CD4-positive, alpha-beta T cell treated with Interleukin-15 for 4 hours (primary cell): Measurements from ENCODE around the gene ZC3H13.

Experiments
- DNase-seq: peaks from one replicate; pipeline ENCODE4 v3.0.0-alpha.2; 2020; ENCODE audit warnings: low spot score

ZC3H13 gene

GRCh38 chr13:45940061-45940460, 112.5 kb downstream of the ZC3H13 start:
- DNase-seq: no peak

GRCh38 chr13:45936621-45937020, 115.9 kb downstream of the ZC3H13 start:
- DNase-seq: no peak

GRCh38 chr13:45934283-45934682, 118.3 kb downstream of the ZC3H13 start:
- no peak for DNase-seq

- no peak for DNase-seq
These were observed 119.2 kb downstream of the ZC3H13 start for GRCh38 chr13:45933203-45933908.

GRCh38 chr13:45932676-45933075, 119.9 kb downstream of the ZC3H13 start:
- no peak for DNase-seq

GRCh38 chr13:45932172-45932571, 120.4 kb downstream of the ZC3H13 start:
- no peak for DNase-seq

GRCh38 chr13:45931211-45931610, 121.3 kb downstream of the ZC3H13 start:
- DNase-seq: no peak

GRCh38 chr13:45930177-45930576, 122.4 kb downstream of the ZC3H13 start:
- no peak for DNase-seq

GRCh38 chr13:45928843-45929242, 123.7 kb downstream of the ZC3H13 start:
- DNase-seq: no peak

GRCh38 chr13:45928176-45928575, 124.4 kb downstream of the ZC3H13 start:
- no peak for DNase-seq

- no peak for DNase-seq
These were observed 125.8 kb downstream of the ZC3H13 start for GRCh38 chr13:45926741-45927140.

- DNase-seq: no peak
These were observed 127.4 kb downstream of the ZC3H13 start for GRCh38 chr13:45925151-45925550.

- no peak for DNase-seq
These were observed 131.3 kb downstream of the ZC3H13 start for GRCh38 chr13:45921162-45921736.

GRCh38 chr13:45918597-45918996, 133.9 kb downstream of the ZC3H13 start:
- no peak for DNase-seq

- DNase-seq: no peak
These were observed 135.5 kb downstream of the ZC3H13 start for GRCh38 chr13:45917019-45917418.

- DNase-seq: no peak
These were observed 136.7 kb downstream of the ZC3H13 start for GRCh38 chr13:45915686-45916439.

GRCh38 chr13:45909673-45910072, 142.9 kb downstream of the ZC3H13 start:
- no peak for DNase-seq

GRCh38 chr13:45909089-45909488, 143.5 kb downstream of the ZC3H13 start:
- DNase-seq: no peak

- no peak for DNase-seq
These were observed 145.0 kb downstream of the ZC3H13 start for GRCh38 chr13:45907503-45907902.
